Pericardium fibroblast (primary cell): ENCODE measurements around the gene PCDHGB5. TPM values are rescaled to one million over a fixed set of nuclear protein-coding genes. Genes with fewer than 3 reads are reported as not detected.

Experiments
- total RNA-seq: library from RNA; depleted of rRNA; stranded (reverse); fragments of >200 nt; gene quantifications from 2 replicates; pipeline ENCODE4 v1.2.3, GENCODE V29; 2015

The PCDHGB5 gene
- total RNA-seq, 1 donor from 2014 or later: 19.2 TPM

GRCh38 chr5:141420855-141421488 lies 23.2 kb downstream of the PCDHGB5 start, which contains the start of gene PCDHGA11:
Gene PCDHGA11 (plus strand): TSS chr5:141421051. CDS start chr5:141421228, 177 bp downstream.

GRCh38 chr5:141430332-141431113 lies 32.8 kb downstream of the PCDHGB5 start, which contains the start of gene PCDHGA12:
Gene PCDHGA12 (plus strand): TSS chr5:141430507. CDS start chr5:141430760, 253 bp downstream.

Other genes starting within 250 kb of the PCDHGB5 start
- 0.12 TPM in 1 of 2 replicates, not detected in the other for gene PCDHB6, start 247.9 kb upstream of the PCDHGB5 start, total RNA-seq
- gene PCDHB7, start 225.3 kb upstream of the PCDHGB5 start, total RNA-seq: 0.23 and 0.34 TPM in 2 replicates
- gene PCDHB8, start 220.2 kb upstream of the PCDHGB5 start, total RNA-seq: not detected in 2 replicates
- gene PCDHB16, start 215.6 kb upstream of the PCDHGB5 start, total RNA-seq: under 0.01 and 1.1 TPM in 2 replicates
- gene PCDHB9, start 210.8 kb upstream of the PCDHGB5 start, total RNA-seq: 0.23 and 0.43 TPM in 2 replicates
- 0.12 and 0.17 TPM in 2 replicates for gene PCDHB10, start 205.6 kb upstream of the PCDHGB5 start, total RNA-seq
- 0.12 TPM in 1 of 2 replicates, not detected in the other for gene PCDHB11, start 198.3 kb upstream of the PCDHGB5 start, total RNA-seq
- gene PCDHB12, start 189.2 kb upstream of the PCDHGB5 start, total RNA-seq: under 0.01 and 0.26 TPM in 2 replicates
- 0.35 and 0.43 TPM in 2 replicates for gene PCDHB13, start 184.0 kb upstream of the PCDHGB5 start, total RNA-seq
- 0.70 TPM in 1 of 2 replicates, not detected in the other for gene PCDHB14, start 174.6 kb upstream of the PCDHGB5 start, total RNA-seq
- gene PCDHB15, start 152.6 kb upstream of the PCDHGB5 start, total RNA-seq: under 0.01 and 0.12 TPM in 2 replicates
- gene SLC25A2, start 93.9 kb upstream of the PCDHGB5 start, total RNA-seq: not detected in 2 replicates
- 34.3 and 45.5 TPM in 2 replicates for gene TAF7, start 77.2 kb upstream of the PCDHGB5 start, total RNA-seq
- 0.35 and 0.85 TPM in 2 replicates for gene PCDHGA1, start 67.4 kb upstream of the PCDHGB5 start, total RNA-seq
- 2.2 and 3.5 TPM in 2 replicates for gene PCDHGA2, start 59.2 kb upstream of the PCDHGB5 start, total RNA-seq
- 1.8 and 4.4 TPM in 2 replicates for gene PCDHGA3, start 54.1 kb upstream of the PCDHGB5 start, total RNA-seq
- 0.82 and 0.94 TPM in 2 replicates for gene PCDHGB1, start 47.8 kb upstream of the PCDHGB5 start, total RNA-seq
- gene PCDHGA4, start 42.9 kb upstream of the PCDHGB5 start, total RNA-seq: 2.8 and 3.9 TPM in 2 replicates
- 0.77 and 3.3 TPM in 2 replicates for gene PCDHGB2, start 38.0 kb upstream of the PCDHGB5 start, total RNA-seq
- 0.68 and 2.1 TPM in 2 replicates for gene PCDHGA5, start 33.8 kb upstream of the PCDHGB5 start, total RNA-seq
- gene PCDHGB3, start 27.7 kb upstream of the PCDHGB5 start, total RNA-seq: 0.58 and 1.8 TPM in 2 replicates
- gene PCDHGA6, start 24.1 kb upstream of the PCDHGB5 start, total RNA-seq: 3.7 and 4.3 TPM in 2 replicates
- gene PCDHGA7, start 15.2 kb upstream of the PCDHGB5 start, total RNA-seq: 4.4 and 5.1 TPM in 2 replicates
- 11.6 and 12.8 TPM in 2 replicates for gene PCDHGB4, start 10.2 kb upstream of the PCDHGB5 start, total RNA-seq
- 0.70 and 1.4 TPM in 2 replicates for gene PCDHGA8, start 5.3 kb upstream of the PCDHGB5 start, total RNA-seq
- gene PCDHGA9, start 4.8 kb downstream of the PCDHGB5 start, total RNA-seq: 1.4 and 2.5 TPM in 2 replicates
- 0.93 and 1.4 TPM in 2 replicates for gene PCDHGB6, start 10.1 kb downstream of the PCDHGB5 start, total RNA-seq
- 6.9 and 8.6 TPM in 2 replicates for gene PCDHGA10, start 15.0 kb downstream of the PCDHGB5 start, total RNA-seq
- gene PCDHGB7, start 19.7 kb downstream of the PCDHGB5 start, total RNA-seq: 8.3 and 12.5 TPM in 2 replicates
- gene PCDHGA11, start 23.1 kb downstream of the PCDHGB5 start, total RNA-seq: 11.7 and 12.9 TPM in 2 replicates
- gene PCDHGA12, start 32.6 kb downstream of the PCDHGB5 start, total RNA-seq: 18.8 and 27.2 TPM in 2 replicates
- 55.5 and 77.5 TPM in 2 replicates for gene PCDHGC3, start 78.0 kb downstream of the PCDHGB5 start, total RNA-seq
- 0.23 and 0.26 TPM in 2 replicates for gene PCDHGC4, start 87.1 kb downstream of the PCDHGB5 start, total RNA-seq
- 0.43 and 0.58 TPM in 2 replicates for gene PCDHGC5, start 91.1 kb downstream of the PCDHGB5 start, total RNA-seq
- 20.5 and 27.1 TPM in 2 replicates for gene DIAPH1, start 221.1 kb downstream of the PCDHGB5 start, total RNA-seq
- 39.7 and 53.9 TPM in 2 replicates for gene HDAC3, start 238.9 kb downstream of the PCDHGB5 start, total RNA-seq
- gene RELL2, start 239.1 kb downstream of the PCDHGB5 start, total RNA-seq: 3.5 and 4.4 TPM in 2 replicates